PC-3 (cell line): Measurements from ENCODE around the gene ADAMTSL2.

Experiments
- EZH2 ChIP-seq: fragments of 300-600 bp; sonication (generic); IDR thresholded peaks from one replicate; pipeline ENCODE4 v1.6.1; 2017; ENCODE audit warnings: antibody characterized with exemption, mild to moderate bottlenecking, low read length; ENCODE audit not compliant: unreplicated experiment
- EZH2phosphoT487 ChIP-seq: fragments of 300-600 bp; sonication (generic); IDR thresholded peaks from 2 replicates; pipeline ENCODE4 v1.6.1; 2018; ENCODE audit warnings: mild to moderate bottlenecking, antibody characterized with exemption, low read length, borderline replicate concordance
- TF ChIP-seq, protein P1 (sequence below): fragments of 300-600 bp; sonication (generic); conservative IDR thresholded peaks from 2 replicates; pipeline ENCODE4 v1.5.1; 2017; ENCODE audit warnings: antibody characterized with exemption, low read depth, mild to moderate bottlenecking, low read length

DNA sequence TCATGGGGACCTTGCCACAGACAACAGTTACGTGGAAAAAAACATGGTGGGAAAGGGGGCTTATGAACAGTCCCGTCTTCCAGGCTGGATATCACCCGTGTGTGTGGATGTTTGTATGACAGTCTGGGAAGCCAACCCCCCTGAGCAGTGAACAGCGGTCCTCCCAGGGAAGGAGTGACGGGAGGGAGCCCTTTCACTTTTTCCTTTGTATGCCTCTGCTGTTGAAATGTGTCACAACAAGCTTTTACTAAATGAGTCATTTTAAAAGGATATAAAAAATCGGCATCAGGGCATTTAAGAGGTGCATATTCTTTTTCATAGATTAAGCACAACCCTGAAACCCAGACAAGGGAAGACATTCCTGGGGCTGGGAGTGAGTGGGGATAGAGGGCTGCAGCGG lies 14.8 kb upstream of the ADAMTSL2 start:
- TF ChIP-seq, protein P1, sequence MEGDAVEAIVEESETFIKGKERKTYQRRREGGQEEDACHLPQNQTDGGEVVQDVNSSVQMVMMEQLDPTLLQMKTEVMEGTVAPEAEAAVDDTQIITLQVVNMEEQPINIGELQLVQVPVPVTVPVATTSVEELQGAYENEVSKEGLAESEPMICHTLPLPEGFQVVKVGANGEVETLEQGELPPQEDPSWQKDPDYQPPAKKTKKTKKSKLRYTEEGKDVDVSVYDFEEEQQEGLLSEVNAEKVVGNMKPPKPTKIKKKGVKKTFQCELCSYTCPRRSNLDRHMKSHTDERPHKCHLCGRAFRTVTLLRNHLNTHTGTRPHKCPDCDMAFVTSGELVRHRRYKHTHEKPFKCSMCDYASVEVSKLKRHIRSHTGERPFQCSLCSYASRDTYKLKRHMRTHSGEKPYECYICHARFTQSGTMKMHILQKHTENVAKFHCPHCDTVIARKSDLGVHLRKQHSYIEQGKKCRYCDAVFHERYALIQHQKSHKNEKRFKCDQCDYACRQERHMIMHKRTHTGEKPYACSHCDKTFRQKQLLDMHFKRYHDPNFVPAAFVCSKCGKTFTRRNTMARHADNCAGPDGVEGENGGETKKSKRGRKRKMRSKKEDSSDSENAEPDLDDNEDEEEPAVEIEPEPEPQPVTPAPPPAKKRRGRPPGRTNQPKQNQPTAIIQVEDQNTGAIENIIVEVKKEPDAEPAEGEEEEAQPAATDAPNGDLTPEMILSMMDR, result no peak
- no peak for TF ChIP-seq EZH2
- no peak for TF ChIP-seq EZH2phosphoT487
